ENCODE measurements around the gene RRN3. TPM values are rescaled to one million over a fixed set of nuclear protein-coding genes. Genes with fewer than 3 reads are reported as not detected.
"Not testable (repeated sequence)": the region's sequence is repeated elsewhere in the genome, so short reads cannot be mapped to it uniquely, and the experiment has no call there.

The RRN3 gene
- total RNA-seq, 1 donor from 2014 or later: 24.4 TPM

DNA sequence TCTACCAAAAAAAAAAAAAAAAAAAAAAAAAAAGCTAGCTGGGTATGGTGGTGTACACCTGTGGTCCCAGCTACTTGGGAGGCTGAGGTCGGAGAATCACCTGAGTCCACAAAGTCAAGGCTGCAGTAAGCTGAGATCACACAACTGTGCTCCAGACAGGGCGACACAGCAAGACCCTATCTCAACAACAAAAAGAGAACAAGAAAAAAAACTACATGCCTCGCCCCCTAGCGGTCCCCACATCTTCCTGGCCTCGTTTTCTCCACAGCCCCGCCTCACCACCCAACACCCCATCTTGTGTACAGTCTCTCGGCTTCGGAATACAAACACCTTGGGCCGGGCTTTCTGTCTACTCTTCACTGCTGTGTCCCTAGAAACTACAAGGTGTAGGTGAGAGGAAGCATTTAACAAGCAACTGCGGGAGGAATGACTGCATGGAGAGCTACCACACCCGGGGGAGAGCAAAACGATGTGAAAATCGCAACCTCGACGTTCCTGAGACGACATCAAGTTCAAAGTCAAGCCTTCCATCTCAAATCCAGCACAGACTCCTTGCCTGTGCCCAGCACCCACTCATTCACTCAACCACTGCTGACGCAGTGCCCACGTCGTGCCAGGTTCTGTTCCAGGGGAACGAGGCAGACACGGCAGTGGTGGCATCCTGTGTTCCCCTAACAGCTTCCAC lies 47.2 kb downstream of the RRN3 start:
- Mint-ChIP-seq H3K36me3 (ENCODE audit: low read depth) (peaks cover 15% of the 10 kb centered on the region), H3K27ac (ENCODE audit: unreplicated experiment) (no peak overlapping the region), H3K9me3 (ENCODE audit: low read depth) (no peaks in the 10 kb centered on the region), H3K4me1 (ENCODE audit: low read depth) (peaks cover 2% of the 10 kb centered on the region), H3K4me3 (ENCODE audit: unreplicated experiment) (no peak overlapping the region), H3K27me3 (ENCODE audit: low read depth) (no peaks in the 10 kb centered on the region)
- TF ChIP-seq, protein P1, sequence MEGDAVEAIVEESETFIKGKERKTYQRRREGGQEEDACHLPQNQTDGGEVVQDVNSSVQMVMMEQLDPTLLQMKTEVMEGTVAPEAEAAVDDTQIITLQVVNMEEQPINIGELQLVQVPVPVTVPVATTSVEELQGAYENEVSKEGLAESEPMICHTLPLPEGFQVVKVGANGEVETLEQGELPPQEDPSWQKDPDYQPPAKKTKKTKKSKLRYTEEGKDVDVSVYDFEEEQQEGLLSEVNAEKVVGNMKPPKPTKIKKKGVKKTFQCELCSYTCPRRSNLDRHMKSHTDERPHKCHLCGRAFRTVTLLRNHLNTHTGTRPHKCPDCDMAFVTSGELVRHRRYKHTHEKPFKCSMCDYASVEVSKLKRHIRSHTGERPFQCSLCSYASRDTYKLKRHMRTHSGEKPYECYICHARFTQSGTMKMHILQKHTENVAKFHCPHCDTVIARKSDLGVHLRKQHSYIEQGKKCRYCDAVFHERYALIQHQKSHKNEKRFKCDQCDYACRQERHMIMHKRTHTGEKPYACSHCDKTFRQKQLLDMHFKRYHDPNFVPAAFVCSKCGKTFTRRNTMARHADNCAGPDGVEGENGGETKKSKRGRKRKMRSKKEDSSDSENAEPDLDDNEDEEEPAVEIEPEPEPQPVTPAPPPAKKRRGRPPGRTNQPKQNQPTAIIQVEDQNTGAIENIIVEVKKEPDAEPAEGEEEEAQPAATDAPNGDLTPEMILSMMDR (IDR thresholded peaks at IDR 0.05): no peak
- DNase-seq (ENCODE audit: low spot score): no peak

DNA sequence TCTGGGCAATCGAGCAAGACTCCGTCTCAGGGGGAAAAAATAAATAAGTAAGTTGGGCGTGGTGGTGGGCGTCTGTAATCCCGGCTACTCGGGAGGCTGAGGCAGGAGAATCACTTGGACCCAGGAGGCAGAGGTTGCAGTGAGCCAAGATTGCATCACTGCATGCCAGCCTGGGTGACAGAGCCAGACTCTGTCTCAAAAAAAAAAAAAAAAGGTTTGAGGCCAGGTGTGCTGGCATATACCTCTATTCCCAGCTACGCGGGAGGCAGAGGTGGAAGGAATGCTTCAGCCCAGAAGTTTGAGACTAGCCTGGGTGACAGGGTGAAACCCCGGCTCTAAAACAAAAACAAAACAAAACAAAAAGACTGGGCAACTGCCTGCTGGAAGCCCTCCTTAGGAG lies 48.8 kb downstream of the RRN3 start:
- H3K9me3 Mint-ChIP-seq (ENCODE audit: low read depth); DNase-seq (ENCODE audit: low spot score); H3K27ac Mint-ChIP-seq (ENCODE audit: unreplicated experiment): not testable (repeated sequence)

DNA sequence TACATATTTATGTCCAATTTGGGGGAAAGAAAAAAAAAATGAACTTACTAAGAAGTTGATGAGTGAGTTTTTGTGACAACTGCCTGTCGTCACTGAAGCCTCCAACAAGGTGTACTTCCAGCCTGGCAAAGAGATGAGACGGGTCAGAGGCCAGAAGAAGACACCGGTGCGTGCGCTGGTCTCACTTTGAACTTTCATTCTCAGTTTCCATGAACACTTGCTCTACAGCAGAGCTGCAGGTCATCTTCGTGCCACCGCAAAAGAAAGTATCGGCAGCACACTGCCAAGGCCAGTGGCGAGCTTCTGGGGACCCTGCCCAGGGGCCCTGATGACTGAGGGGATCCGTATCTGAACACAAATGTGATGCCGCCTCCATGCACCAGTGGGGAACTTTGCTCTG lies 49.8 kb downstream of the RRN3 start:
- Mint-ChIP-seq H3K36me3 (ENCODE audit: low read depth) (peaks cover 21% of the 10 kb centered on the region), H3K4me3 (ENCODE audit: unreplicated experiment) (no peak overlapping the region), H3K4me1 (ENCODE audit: low read depth) (peaks cover 10% of the 10 kb centered on the region), H3K9me3 (ENCODE audit: low read depth) (no peaks in the 10 kb centered on the region), H3K27me3 (ENCODE audit: low read depth) (no peaks in the 10 kb centered on the region), H3K27ac (ENCODE audit: unreplicated experiment) (no peak overlapping the region)
- TF ChIP-seq, protein P1 (IDR thresholded peaks at IDR 0.05): no peak
- DNase-seq (ENCODE audit: low spot score): no peak

More for the DNA sequence above, 48.8 kb downstream of the RRN3 start:
- H3K36me3 Mint-ChIP-seq (ENCODE audit: low read depth): peaks cover 18% of the 10 kb centered on the region
- H3K4me3 Mint-ChIP-seq (ENCODE audit: unreplicated experiment); H3K27me3 Mint-ChIP-seq (ENCODE audit: low read depth); H3K4me1 Mint-ChIP-seq (ENCODE audit: low read depth): not testable (repeated sequence)

DNA sequence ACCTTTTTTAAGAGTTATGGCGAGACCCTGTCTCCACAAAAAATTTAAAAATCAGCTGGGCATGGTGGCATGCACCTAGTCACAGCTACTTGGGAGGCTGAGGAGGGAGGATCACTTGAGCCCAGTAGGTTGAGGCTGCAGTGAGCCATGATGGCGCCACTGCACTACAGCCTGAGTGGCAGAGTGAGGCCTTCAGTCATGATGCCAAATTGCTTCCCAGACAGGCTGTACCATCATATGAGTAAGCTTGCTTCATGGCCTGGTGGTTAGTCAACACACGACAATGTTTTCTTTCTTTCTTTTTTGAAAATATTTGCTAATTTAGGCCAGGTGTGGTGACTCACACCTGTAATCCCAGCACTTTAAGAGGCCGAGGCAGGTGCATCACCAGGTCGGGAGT lies 50.7 kb downstream of the RRN3 start:
- TF ChIP-seq, protein P1 (IDR thresholded peaks at IDR 0.05): no peak
- Mint-ChIP-seq H3K4me1 (ENCODE audit: low read depth) (peaks cover 10% of the 10 kb centered on the region), H3K27me3 (ENCODE audit: low read depth) (no peaks in the 10 kb centered on the region), H3K9me3 (ENCODE audit: low read depth) (no peaks in the 10 kb centered on the region), H3K4me3 (ENCODE audit: unreplicated experiment) (no peak overlapping the region), H3K27ac (ENCODE audit: unreplicated experiment) (peak overlapping the region; percentile 51), H3K36me3 (ENCODE audit: low read depth) (peaks cover 26% of the 10 kb centered on the region)
- DNase-seq (ENCODE audit: low spot score): no peak

DNA sequence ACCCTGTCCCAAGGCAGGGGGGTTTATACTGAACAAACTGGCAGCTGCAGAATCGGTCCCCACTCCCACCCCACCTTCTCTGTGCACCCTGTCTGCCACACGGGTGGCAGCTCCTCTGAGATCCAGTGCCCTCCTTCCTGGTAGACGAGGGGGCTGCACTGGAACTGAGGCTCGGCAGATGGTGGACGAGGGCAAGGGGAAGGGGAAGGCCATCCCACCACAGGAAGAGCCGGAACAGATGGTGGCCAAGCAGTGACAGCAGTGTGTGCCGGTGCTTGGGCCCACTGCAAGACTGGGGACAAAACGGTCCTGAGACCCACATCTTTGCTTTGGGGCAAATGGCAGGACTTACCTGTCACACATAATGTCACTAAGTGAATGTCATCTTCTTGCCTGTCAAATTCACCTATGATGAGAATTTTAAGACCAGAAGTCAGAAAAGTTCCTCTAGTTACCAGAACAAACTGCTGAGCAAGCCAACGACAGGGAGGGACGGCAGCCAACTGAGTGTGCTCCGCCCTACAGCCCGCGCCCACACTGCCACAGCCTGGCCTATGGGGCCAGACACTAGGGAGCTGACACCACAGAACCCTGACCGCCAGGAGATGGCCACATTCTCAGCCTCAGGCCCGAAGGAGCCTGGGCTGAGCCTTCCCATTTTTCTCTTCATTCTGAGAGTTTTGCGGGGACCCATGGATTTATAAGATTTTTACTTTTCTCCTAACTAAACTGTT lies 52.6 kb downstream of the RRN3 start:
- H3K36me3 Mint-ChIP-seq (ENCODE audit: low read depth): peaks cover 29% of the 10 kb centered on the region
- H3K27ac Mint-ChIP-seq (ENCODE audit: unreplicated experiment): peak overlapping the region; percentile 72
- H3K27me3 Mint-ChIP-seq (ENCODE audit: low read depth): no peaks in the 10 kb centered on the region
- no peaks in the 10 kb centered on the region for H3K9me3 Mint-ChIP-seq (ENCODE audit: low read depth)
- TF ChIP-seq, protein P1 (IDR thresholded peaks at IDR 0.05): peak; percentile 26
- H3K4me3 Mint-ChIP-seq (ENCODE audit: unreplicated experiment): no peak overlapping the region
- no peak for DNase-seq (ENCODE audit: low spot score)
- H3K4me1 Mint-ChIP-seq (ENCODE audit: low read depth): peaks cover 10% of the 10 kb centered on the region
